ENCODE results near the gene LRRC56.

- no peak for TF ChIP-seq CTCF (conservative IDR thresholded peaks at IDR 0.05; ENCODE audit: low read depth, low read length)
- TF ChIP-seq EZH2 (IDR thresholded peaks at IDR 0.05; ENCODE audit: borderline replicate concordance, low read depth, low read length, poor library complexity, severe bottlenecking): no peak
These were observed 4.8 kb upstream of the LRRC56 start for GRCh38 chr11:532527-532985.

Data from A673 (cell line).